Nucleus accumbens (tissue), 56 donors: ENCODE results near the gene IL18RAP.
A peak's percentile ranks its signal among the peaks of the same experiment; 100 is the strongest.

Source experiments
- DNase-seq, 56 donors: peaks; one replicate each; lab custom pipeline; 2025; lab: John Stamatoyannopoulos, UW

Gene IL18RAP

DNA sequence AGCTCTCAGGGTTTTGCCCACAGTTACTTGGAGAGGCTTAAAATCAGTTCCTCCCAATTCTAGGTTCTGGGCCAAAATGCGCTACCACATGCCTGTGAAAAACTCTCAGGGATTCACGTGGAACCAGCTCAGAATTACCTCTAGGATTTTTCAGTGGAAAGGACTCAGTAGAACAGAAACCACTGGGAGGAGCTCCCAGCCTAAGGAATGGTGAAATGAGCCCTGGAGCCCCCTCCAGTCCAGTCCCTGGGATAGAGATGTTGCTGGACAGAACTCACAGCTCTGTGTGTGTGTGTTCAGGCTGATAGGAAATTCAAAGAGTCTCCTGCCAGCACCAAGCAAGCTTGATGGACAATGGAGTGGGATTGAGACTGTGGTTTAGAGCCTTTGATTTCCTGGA lies 29.0 kb downstream of the IL18RAP start:
- no peak for DNase-seq

DNA sequence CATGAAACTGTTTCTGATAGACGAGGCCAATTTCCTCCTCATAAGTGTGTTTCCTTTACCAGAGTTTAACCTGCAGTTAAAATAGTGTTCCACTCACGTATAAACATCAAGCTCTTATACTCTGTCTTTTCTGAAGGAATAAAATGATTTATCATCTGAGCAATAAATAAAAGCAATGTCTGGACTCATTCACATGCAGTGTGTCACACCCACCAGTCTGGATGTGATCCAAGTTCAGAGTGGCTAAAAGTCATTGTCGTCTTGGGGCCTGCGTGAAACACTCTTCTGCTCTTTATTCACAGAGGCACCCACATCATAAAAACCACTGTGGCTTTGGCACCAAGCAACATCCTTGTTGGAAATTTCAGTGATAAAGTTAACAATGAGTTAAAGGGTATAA lies 30.5 kb downstream of the IL18RAP start:
- DNase-seq = no peak

DNA sequence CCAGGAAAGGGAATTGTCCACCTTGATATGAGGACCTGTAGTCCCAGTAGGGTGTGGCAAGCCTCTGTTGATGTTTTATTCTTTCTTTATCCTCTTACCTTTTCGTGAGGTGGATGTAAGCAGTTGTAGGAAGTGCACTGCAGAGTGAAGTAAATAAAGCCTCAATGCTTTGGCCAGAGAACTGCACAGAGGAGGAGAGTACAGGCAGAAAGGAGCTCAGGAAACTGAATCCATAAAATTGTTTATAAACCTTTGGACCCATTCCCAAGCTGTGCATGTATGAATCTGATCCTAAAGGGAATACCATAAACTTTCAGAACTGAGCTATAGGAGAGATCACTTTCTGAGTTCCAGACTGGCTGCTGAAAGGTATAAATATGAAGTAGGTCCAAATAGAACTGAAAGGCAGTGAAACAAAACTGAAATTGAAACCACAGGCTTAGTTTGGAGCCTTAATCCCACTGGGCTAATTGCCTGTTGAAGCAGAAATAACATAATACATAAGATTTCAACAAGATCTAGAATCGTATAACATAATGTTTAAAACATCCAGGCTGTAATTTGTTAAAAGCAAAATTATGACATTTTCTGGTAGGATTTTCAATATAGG lies 32.2 kb downstream of the IL18RAP start:
- no peak for DNase-seq

DNA sequence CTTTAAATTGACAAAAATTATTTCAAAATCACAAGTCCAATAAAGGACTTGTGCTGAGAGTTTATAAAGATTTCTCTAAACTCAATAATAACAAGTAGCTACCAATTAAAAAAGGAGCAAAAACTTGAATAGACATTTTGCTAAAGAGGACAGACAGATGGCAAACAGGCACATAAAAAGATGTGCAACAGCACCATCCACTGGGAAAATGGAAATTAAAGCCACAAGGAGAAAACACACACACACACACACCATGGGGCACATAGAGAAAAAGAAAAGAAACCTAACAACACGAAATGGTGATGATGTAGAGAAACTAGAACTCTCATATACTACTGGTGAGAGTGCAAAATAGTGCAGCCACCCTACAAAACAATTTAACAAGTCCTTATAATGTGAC lies 37.5 kb downstream of the IL18RAP start:
- DNase-seq = no peak

DNA sequence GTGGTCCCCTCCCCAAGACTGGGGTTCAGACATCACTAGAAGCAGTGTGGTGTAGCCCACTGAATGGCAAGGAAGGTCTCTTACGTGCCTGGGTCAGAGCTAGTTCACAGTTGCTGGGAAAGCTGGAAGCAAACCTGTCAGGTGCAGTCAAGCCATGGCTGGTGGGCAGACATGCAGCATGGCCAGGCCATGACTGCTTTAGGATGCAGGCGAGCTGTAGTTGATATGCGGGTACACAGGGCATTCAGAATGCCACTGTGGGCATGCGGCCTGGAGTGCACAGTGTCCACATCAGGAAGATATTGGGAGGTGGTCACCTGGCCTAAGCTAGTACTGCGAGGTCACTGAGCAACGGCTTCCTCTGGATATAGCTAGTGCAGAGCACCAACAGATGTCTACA lies 38.2 kb downstream of the IL18RAP start:
- no peak for DNase-seq

DNA sequence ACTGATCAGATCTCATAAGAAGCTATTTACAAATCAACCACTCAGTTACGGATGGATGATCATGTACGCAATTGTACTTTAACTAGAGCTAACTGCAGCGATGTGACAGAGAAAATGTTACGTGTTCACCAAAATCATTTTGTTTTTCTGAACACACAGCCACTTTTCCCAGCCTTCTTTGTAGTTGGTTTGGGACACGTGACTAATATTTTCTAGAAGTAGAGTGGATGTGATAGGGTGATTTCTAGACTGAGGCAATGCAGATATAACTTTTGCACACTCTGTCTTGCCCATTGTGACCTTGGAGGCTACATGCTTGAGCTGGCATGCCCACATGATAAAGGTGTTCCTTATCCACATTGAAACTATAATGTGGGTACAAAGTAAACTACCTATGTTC lies 40.2 kb downstream of the IL18RAP start:
- DNase-seq = no peak

DNA sequence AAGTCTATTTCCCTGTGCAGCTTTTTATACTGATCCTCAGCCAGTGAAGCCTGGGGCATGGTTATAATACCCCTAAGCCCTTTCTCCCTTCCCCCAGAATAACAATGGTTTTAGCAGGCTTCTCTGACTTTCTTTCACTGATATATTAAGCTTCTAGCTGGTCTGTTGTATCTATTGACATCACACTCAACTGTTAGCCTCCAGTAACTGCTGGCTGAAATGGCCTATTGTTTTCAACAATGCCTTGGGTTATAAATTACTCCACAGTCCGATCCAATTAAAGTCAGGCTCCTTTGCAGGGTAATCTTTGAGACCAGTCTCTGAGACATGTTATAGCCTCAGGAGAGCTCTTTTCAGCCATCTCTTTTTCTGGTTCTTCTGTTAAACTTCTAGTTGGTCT lies 47.2 kb downstream of the IL18RAP start:
- no peak for DNase-seq

DNA sequence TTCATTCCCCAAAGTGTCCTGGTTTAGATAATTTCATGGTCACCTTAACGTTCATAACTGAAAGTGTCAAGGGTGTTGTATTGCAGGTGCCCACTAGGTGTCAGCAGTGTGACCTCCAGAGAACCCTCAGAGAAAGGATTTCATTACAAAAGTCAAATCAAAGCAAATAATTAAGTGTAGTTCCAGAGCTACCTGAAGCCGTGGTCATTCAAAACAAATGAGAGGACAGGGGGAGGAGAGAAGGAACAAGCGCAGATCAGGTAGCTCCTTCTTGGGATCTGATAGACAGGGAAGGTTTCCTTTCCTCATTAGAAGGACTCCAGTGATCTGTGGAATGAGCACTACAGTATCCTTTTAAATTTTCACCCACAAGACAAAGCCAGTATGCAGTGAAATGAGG lies 50.1 kb downstream of the IL18RAP start, which contains the start of gene SLC9A4:
SLC9A4 (plus strand) TSS at position 207 of the 400 bp plus-strand sequence. CDS start 534 bp downstream, outside the sequence.
- peak in 12 of 56 donors; percentile 0 to 63 (median 8) for DNase-seq

DNA sequence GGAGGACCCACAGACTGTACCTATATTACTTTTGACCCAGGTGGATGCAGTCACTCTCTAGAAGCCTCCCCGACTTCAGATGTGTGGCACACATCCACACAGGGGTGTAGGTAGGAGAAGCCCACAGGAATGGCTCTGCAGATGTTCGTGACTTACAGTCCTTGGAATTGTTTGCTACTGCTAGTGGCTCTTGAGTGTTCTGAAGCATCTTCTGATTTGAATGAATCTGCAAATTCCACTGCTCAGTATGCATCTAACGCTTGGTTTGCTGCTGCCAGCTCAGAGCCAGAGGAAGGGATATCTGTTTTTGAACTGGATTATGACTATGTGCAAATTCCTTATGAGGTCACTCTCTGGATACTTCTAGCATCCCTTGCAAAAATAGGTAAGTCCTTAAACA lies 50.7 kb downstream of the IL18RAP start:
- DNase-seq = no peak

DNA sequence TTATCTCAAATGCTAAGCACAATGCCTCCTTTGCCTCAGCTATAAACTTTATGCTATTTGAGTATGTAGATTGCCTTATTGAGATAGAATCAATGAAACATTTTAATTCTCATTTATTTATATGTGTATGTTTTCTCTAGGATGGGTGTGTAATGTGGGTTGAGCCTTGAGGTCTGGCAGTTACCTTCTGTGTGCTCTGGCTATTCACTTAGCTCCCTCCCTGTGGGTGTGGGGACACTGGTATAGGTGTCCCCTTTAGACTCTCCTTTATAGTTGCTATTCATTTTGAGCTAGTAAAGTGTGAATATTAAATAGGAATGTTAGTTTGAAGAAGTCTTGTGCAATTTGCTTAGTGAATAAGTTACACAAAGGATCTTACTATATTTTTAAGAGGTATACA lies 51.8 kb downstream of the IL18RAP start:
- DNase-seq = no peak

DNA sequence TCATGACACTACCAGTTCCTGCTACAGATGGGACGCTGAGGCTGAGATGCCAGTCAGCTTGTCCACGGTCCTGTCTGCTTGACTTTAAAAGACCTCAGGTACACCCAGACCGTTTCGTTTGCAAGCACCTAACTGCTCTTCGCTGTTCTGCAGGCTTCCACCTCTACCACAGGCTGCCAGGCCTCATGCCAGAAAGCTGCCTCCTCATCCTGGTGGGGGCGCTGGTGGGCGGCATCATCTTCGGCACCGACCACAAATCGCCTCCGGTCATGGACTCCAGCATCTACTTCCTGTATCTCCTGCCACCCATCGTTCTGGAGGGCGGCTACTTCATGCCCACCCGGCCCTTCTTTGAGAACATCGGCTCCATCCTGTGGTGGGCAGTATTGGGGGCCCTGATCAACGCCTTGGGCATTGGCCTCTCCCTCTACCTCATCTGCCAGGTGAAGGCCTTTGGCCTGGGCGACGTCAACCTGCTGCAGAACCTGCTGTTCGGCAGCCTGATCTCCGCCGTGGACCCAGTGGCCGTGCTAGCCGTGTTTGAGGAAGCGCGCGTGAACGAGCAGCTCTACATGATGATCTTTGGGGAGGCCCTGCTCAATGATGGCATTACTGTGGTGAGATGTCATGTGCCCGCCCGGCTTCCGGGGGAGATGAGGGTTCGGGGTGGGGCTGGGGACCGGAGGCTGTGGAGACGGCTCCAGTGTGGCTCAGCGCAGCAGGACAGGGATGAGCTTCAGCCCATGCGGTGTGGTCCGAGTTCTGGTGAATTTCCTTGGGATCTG lies 55.9 kb downstream of the IL18RAP start:
- DNase-seq = no peak

DNA sequence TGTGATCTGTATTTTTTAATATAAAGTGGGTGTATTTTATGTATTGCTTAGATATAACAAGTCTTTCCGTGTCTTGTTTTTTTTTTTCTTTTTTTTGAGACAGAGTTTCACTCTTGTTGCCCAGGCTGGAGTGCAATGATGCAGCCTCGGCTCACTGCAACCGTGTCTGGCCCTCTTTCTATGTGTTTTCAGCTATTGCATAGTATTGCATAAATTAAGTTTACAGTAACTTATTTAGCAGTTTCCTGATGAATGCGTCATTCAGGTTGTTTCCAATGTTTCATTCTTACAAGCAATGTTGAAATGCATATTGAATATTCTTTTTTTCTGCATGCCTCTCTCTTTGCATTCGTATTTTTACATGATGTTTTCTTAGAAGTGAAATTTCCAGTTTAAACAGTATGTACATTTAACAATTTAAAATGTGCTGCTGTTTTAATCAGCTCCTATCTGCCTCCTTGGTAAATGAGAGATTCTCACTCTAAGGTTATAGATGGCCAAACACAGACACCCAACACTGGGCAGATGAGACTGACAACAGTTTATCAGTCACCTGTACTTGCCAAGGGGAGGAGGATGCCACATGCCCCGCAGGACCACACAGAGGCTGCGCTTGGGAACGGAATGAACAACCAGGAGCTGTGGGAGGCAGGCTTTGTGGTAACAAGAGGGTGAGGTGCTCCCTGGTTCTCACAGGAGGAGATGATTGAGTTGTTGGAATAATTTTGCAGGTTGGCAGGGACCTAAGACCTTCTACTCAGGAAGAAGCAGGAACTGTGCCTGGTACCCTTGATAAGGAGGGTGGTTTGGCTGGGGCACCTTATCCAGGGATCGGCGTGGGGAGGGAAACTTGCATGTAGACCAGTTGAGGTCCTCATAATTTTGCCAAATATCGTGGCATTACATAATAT lies 57.6 kb downstream of the IL18RAP start:
- DNase-seq = no peak

DNA sequence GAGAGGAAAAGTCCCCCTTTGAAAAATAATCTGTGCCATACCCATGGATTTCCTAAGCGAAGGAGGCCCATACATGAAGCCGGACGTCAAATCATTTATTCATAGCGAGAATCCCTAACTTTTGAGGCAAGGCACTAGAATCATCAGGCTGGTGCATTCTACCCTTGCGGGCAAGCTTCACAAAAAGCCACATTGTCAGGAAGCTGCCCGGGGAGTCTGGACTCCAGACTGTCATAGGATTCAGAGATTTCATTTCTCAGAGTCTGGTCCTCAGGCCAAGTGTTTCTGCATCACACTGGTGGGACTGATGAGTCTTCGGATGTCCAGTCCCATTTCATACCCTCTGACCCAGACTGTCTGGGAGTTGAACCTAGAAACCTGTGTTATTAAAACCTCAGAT lies 59.0 kb downstream of the IL18RAP start:
- no peak for DNase-seq

DNA sequence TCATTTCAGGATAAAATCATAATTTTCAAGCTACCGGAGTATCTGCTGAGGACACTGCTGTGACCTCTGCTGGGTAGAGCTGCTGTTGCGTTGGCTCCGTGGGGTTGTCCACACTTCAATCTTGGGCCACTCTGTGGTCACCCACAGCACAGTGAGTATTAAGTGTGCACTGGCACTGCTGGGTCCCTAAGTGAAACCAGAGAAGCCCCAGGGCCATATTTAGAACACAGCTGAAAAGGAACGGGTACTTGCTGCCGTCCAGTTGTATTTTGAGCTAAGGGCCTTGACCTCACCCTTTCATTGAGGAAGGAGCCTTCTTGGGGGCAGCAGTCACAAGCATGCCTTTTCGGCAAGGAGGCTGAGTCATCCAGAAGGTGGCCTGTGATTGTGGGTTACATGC lies 60.1 kb downstream of the IL18RAP start:
- no peak for DNase-seq

DNA sequence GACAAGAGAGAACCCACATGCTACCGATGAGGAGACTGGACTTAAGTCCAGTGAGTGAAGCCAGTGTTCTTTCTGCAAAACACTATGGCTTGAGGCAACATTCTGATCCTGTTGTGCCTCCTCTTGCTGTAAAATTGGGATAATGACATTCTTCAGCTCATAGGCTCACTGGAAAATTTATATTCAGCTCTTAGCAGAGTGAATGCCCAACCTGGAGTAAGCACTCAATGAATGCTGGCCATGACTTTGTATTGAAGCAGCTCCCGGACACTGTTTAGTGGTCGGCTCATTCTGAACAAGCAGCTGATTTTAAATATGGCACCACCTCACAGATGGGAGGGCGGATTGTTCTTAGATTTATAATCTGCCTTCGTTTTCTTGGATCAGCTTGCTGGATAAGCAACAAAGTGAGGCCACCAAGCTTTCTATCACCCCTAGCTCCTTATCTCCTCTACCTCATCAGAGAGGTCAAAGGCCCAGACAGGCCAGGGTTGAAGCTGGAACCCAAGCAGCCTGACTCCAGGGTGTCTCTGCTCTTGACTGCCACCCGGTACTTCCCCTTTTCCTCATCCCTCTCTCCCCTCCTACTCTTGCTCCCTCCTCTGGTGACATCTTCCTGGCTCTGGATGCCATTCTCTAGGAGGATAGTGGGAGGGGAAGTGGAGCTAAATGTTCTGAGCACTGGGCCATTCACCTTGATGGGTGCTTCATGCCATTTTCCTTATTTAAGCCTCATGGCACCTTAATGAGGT lies 61.5 kb downstream of the IL18RAP start:
- no peak for DNase-seq

DNA sequence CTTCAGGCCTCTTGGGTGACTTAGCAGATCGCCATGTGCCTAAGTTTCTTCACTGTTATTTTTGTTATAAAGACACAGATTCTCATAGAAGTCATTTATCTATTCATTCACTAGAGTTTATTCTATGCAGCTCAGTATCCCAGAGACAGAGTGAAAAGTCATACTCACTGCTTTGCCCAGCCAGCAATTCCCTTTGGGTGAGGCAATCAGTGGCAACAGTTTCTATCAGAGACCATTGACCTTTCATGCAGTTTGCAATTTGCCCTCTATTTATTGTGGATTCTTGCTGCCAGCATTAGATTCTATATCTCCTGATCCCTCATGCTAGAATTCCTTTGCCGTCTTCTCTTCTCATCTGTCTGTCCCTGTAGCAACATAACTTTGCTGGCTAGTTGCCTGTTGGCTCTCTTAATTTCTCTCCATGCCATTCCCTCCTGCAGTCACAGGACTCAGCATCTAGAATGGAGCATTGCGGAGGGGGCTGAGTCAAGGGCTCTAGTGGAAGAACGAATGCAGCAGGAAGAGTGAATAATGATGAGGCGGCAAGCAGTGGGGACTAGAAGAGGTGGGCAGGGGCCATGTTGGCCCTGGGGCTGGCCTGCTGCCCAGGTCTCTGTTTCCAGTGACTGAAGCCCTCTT lies 62.3 kb downstream of the IL18RAP start:
- DNase-seq = no peak

DNA sequence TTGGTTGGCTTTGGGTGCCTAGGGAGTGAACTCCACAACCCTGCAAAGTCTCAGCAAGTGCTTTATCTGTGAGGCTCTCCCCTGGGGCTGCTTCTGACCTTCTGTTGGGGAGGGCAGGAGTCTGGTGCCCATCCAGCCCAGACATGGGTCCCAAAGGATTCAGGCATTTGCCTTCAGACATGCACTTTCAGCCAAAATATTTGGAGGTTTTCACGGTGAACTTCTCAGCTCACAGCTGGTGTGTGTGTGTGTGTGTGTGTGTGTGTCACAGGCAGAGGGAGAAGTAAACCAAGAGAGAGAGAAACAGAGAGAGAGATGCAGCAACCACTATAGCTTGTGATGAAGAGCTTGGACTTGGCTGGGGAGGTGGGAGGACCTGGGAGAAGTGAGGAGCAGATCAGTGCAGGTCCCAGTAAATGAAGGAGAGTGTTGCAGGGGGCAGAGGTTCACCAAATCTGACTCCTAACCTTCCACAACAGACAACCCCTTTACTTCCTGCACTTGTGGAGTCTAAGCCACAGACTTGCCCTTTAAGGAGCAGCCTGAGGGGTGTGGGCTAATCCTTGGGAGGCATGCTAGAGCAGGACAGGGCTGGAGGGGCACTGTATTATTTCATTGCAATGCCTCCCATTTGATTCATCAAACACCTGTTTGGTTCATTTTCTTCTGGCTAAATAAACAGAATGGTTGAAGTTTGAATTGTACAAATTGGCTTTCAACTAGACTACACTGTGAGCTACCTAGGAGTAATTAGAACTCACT lies 64.2 kb downstream of the IL18RAP start:
- DNase-seq = no peak

DNA sequence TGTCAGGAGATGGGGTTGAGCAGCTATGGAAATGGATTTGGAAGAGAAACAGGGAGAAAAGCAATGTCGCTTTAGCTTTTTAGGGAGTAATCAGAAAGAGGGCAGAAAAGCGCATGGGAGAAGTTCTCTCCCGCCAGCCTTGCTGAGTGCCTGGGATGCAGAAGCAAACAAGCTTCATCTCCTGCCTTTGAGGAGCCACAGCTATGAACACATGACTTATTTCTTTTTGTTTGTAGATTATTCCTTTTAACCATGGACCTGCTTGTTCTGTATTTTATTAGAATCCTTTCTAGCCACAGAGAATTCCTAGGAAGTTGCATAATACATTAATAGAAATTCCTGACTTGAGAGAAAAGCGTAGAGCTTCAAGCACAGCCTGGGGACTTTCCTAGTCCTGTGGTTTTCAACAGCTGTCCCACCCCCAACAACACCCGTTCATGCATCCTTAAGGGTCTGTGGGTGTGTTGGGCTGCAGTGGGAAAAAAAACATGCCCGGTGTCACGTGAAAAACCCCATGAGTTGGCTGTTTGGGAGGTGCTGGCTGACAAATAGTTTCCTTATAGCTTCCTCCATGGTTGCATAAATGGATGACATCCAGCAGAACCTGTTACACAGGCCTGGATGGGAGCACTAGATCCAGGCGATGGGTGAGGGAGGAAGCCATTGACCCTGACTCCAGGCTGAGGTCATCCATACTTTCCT lies 65.0 kb downstream of the IL18RAP start:
- no peak for DNase-seq

DNA sequence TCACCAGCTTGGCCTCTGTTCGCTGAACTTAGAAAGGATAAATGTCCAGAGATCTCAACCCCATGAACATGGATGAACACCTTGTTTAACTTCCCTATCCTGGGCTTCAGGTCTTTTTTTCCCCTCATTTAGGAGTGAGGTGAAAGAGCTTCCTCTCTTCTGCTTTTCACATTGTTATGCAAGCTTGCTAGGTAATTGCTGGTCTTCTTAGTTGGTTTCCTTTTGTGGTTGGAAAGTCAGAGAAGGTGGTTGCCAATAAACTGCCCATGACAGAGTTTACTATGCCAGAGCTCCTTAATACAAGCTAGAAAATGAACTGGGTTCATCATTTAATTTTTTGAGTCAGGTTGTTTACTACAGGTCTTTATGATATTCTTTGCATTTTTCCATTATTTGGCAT lies 66.7 kb downstream of the IL18RAP start:
- DNase-seq = no peak
